HG03460 (cell line): ENCODE data around the gene TCP1.
"Not testable (repeated sequence)": the region's sequence is repeated elsewhere in the genome, so short reads cannot be mapped to it uniquely, and the experiment has no call there.

Experiments
- ATAC-seq: cut with Tn5 transposase; IDR thresholded peaks from one replicate; pipeline ENCODE4 v1.9.1; 2021; ENCODE audit not compliant: unreplicated experiment

The TCP1 gene

GRCh38 chr6:159745081-159745480 is 44.3 kb downstream of the TCP1 start:
- ATAC-seq: no peak

GRCh38 chr6:159742165-159742564 is 47.2 kb downstream of the TCP1 start:
- no peak for ATAC-seq

DNA sequence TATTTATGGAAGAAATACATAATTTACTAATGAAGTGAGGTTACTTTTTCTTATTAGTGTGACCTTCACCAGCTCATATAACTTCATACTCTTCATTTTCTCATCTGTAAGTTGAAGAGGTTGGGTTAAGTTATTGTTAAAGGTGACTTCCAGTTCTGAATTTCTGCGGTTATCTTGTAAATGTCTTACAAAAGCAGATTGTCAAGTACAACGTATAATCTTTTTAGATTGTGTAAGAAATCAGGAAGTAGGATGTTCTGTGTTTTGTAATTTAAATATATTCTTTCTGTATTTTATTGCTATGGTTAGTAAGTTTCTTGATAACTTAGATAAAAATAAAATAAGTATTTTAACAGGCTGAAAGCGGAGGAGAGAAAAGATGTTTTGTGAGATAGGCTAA is 50.1 kb downstream of the TCP1 start:
- no peak for ATAC-seq

- ATAC-seq: no peak
These were observed 52.5 kb downstream of the TCP1 start for GRCh38 chr6:159736908-159737307.

DNA sequence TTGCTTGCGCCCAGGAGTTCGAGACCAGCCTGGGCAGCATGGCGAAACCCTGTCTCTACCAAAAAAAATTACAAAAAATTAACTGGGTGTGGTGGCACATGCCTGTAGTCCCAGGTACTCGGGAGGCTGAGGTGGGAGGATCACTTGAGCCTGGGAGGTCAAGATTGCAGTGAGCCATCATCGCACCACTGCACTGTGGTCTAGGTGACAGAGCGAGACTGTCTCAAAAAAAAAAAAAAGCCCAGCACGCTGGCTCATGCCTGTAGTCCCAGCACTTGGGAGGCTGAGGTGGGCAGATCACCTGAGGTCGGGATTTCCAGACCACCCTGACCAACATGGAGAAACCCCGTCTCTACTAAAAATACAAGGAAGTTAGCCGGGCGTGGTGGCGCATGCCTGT is 56.0 kb downstream of the TCP1 start:
- ATAC-seq: not testable (repeated sequence)

DNA sequence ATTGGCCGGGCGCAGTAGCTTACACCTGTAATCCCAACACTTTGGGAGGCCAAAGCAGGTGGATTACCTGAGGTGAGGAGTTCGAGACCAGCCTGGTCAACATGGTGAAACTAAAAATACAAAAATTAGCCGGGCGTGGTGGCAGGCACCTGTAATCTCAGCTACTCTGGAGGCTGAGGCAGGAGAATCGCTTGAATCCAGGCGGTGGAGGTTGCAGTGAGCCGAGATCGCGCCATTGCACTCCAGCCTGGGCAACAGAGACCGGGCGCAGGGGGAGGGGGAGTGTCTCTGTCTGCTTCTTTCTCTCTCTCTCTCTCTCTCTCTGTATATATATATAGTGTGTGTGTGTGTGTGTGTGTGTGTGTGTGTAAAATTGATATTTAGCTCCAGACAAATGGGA is 56.9 kb downstream of the TCP1 start:
- not testable (repeated sequence) for ATAC-seq

DNA sequence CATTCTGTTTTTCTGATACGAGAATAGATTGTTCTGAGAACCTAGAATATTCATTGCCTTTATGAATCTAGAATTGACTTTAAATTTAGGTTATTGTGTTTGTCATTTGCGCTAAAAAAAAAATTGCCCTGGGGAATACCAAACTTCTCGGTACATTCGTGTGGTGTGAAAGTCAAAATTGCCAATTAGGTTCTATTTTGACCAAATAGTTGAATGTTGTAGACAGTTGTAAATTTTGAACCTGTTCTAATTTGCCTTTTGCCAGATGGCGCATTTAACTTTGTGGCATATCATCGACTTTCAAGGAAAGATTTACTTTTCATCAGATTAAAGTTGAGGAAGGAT is 59.1 kb downstream of the TCP1 start:
- ATAC-seq: no peak

GRCh38 chr6:159729598-159730331 is 59.6 kb downstream of the TCP1 start:
- ATAC-seq: no peak

DNA sequence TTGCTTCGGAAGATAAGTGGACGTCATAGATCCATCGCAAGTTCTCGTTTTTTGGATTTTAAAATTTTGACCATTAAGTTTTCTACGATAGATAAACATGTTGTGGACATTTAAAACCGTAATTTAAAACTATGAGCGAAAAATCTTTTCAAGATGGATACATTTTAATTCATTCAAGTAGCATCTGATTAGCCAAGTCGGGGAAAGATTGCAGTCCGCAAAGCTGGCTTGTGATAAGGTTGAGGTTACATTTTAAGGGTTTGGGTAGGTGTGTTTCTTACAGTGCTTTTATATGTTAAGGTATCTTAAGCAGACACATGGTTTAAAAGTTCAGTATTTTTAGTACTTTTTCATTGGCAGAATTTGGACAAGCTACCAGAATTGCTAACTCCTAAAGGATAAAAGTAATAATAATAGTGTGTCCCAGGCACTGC is 60.9 kb downstream of the TCP1 start:
- no peak for ATAC-seq
